ENCODE results near the gene P2RY13.

The P2RY13 gene

GRCh38 chr3:151321526-151321925, 7.8 kb downstream of the P2RY13 start:
- H3K4me3 ChIP-seq (ENCODE audit: low read length, poor library complexity, severe bottlenecking): no peak overlapping the region
- H3K27me3 ChIP-seq (ENCODE audit: insufficient read depth, low read length, poor library complexity, severe bottlenecking): no peaks in the 10 kb centered on the region
- H3K36me3 ChIP-seq (ENCODE audit: insufficient read depth, low read length): peaks cover 9% of the 10 kb centered on the region; the same call in 1 of the 2 replicates
- no peak overlapping the region for H3K9ac ChIP-seq (ENCODE audit: low read depth, low read length, poor library complexity, severe bottlenecking)
- no peaks in the 10 kb centered on the region for H3K9me2 ChIP-seq (replicated peaks; ENCODE audit: low read depth, low read length)
- H4K20me1 ChIP-seq (ENCODE audit: insufficient read depth, low read length, poor library complexity, severe bottlenecking): peaks cover 4% of the 10 kb centered on the region
- H3F3A ChIP-seq (ENCODE audit: low read depth): no peaks in the 10 kb centered on the region
- H3K4me1 ChIP-seq (ENCODE audit: insufficient read depth, low read length, poor library complexity, severe bottlenecking): peaks cover 4% of the 10 kb centered on the region
- H3K79me2 ChIP-seq (ENCODE audit: insufficient read depth, low read length): no peaks in the 10 kb centered on the region
- H3K4me2 ChIP-seq (ENCODE audit: low read depth, low read length, poor library complexity, severe bottlenecking): no peak overlapping the region
- TF ChIP-seq EZH2phosphoT487 (IDR thresholded peaks at IDR 0.05; ENCODE audit: borderline replicate concordance) (no peak), CTCF (conservative IDR thresholded peaks at IDR 0.05; ENCODE audit: low read length) (no peak)
- H2AFZ ChIP-seq (ENCODE audit: low read length): no peak overlapping the region
- H3K9me3 ChIP-seq (ENCODE audit: insufficient read depth, low read depth, low read length): no peaks in the 10 kb centered on the region

GRCh38 chr3:151320131-151320530, 9.2 kb downstream of the P2RY13 start:
- Histone ChIP-seq H3K79me2 (ENCODE audit: insufficient read depth, low read length) (no peaks in the 10 kb centered on the region), H3K9ac (ENCODE audit: low read depth, low read length, poor library complexity, severe bottlenecking) (no peak overlapping the region), H3K4me2 (ENCODE audit: low read depth, low read length, poor library complexity, severe bottlenecking) (no peak overlapping the region), H4K20me1 (ENCODE audit: insufficient read depth, low read length, poor library complexity, severe bottlenecking) (peaks cover 4% of the 10 kb centered on the region), H3K27me3 (ENCODE audit: insufficient read depth, low read length, poor library complexity, severe bottlenecking) (no peaks in the 10 kb centered on the region), H3F3A (ENCODE audit: low read depth) (no peaks in the 10 kb centered on the region), H3K9me3 (ENCODE audit: insufficient read depth, low read depth, low read length) (no peaks in the 10 kb centered on the region), H3K4me3 (ENCODE audit: low read length, poor library complexity, severe bottlenecking) (no peak overlapping the region), H3K4me1 (ENCODE audit: insufficient read depth, low read length, poor library complexity, severe bottlenecking) (peaks cover 4% of the 10 kb centered on the region), H3K36me3 (ENCODE audit: insufficient read depth, low read length) (peaks cover 9% of the 10 kb centered on the region; the same call in 1 of the 2 replicates), H3K9me2 (replicated peaks; ENCODE audit: low read depth, low read length) (no peaks in the 10 kb centered on the region), H2AFZ (ENCODE audit: low read length) (no peak overlapping the region)
- TF ChIP-seq EZH2phosphoT487 (IDR thresholded peaks at IDR 0.05; ENCODE audit: borderline replicate concordance) (no peak), CTCF (conservative IDR thresholded peaks at IDR 0.05; ENCODE audit: low read length) (no peak)

GRCh38 chr3:151319628-151320027, 9.7 kb downstream of the P2RY13 start:
- peaks cover 2% of the 10 kb centered on the region for H4K20me1 ChIP-seq (ENCODE audit: insufficient read depth, low read length, poor library complexity, severe bottlenecking)
- H3K4me3 ChIP-seq (ENCODE audit: low read length, poor library complexity, severe bottlenecking): no peak overlapping the region
- TF ChIP-seq EZH2phosphoT487 (IDR thresholded peaks at IDR 0.05; ENCODE audit: borderline replicate concordance) (no peak), CTCF (conservative IDR thresholded peaks at IDR 0.05; ENCODE audit: low read length) (no peak)
- no peak overlapping the region for H3K4me2 ChIP-seq (ENCODE audit: low read depth, low read length, poor library complexity, severe bottlenecking)
- no peaks in the 10 kb centered on the region for H3K79me2 ChIP-seq (ENCODE audit: insufficient read depth, low read length)
- H3K9me3 ChIP-seq (ENCODE audit: insufficient read depth, low read depth, low read length): no peaks in the 10 kb centered on the region
- H2AFZ ChIP-seq (ENCODE audit: low read length): no peak overlapping the region
- H3K9ac ChIP-seq (ENCODE audit: low read depth, low read length, poor library complexity, severe bottlenecking): no peak overlapping the region
- peaks cover 9% of the 10 kb centered on the region; the same call in 1 of the 2 replicates for H3K36me3 ChIP-seq (ENCODE audit: insufficient read depth, low read length)
- no peaks in the 10 kb centered on the region for H3F3A ChIP-seq (ENCODE audit: low read depth)
- H3K4me1 ChIP-seq (ENCODE audit: insufficient read depth, low read length, poor library complexity, severe bottlenecking): peaks cover 4% of the 10 kb centered on the region
- no peaks in the 10 kb centered on the region for H3K9me2 ChIP-seq (replicated peaks; ENCODE audit: low read depth, low read length)
- H3K27me3 ChIP-seq (ENCODE audit: insufficient read depth, low read length, poor library complexity, severe bottlenecking): no peaks in the 10 kb centered on the region
